Measurements from ENCODE around the gene CD177.
"Not testable (repeated sequence)": the region's sequence is repeated elsewhere in the genome, so short reads cannot be mapped to it uniquely, and the experiment has no call there.

Gene CD177

GRCh38 chr19:43353606-43354304 lies at the start of gene CD177:
Gene CD177, plus strand, starts transcription at chr19:43353686. Its CDS starts 29 bp downstream, at chr19:43353715.
- no peak within 1 kb of the TSS for H3K27ac ChIP-seq

DNA sequence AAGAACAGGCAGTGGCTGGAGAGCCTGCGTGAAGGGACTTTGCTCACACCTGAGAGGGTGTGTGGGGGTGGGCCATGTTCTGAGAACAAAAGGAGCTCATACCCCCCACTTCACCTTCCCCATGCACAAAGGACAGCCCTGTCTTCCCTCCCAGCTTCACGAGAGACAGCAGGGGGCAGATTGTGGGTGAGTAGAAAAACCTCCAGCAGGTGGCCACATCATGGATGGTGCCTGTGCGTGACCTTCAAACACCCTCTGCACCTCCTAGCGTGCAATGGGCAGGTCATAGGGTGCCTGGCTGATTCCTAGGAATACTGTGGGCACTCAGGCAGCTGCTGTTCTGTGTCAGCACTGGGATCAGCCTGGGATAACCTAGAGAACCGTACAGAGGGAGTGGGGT lies 47.8 kb upstream of the CD177 start:
- Histone ChIP-seq H3K4me3 (no peak overlapping the region), H3K27ac (no peak overlapping the region)

More at GRCh38 chr19:43353606-43354304, at the start of gene CD177:
- H3K4me3 ChIP-seq: no peak within 1 kb of the TSS

GRCh38 chr19:43306097-43306496 lies 47.4 kb upstream of the CD177 start:
- Histone ChIP-seq H3K4me3 (no peak overlapping the region), H3K27ac (no peak overlapping the region)

- no peak overlapping the region for H3K27ac ChIP-seq
- no peak overlapping the region for H3K4me3 ChIP-seq
Measured at GRCh38 chr19:43308244-43308815, 45.2 kb upstream of the CD177 start.

- H3K27ac ChIP-seq: no peak overlapping the region
- H3K4me3 ChIP-seq: no peak overlapping the region
Measured at GRCh38 chr19:43309466-43309865, 44.0 kb upstream of the CD177 start.

GRCh38 chr19:43310221-43310620 lies 43.3 kb upstream of the CD177 start:
- H3K4me3 ChIP-seq: no peak overlapping the region

GRCh38 chr19:43311256-43311655 lies 42.2 kb upstream of the CD177 start:
- H3K4me3 ChIP-seq: no peak overlapping the region
- no peak overlapping the region for H3K27ac ChIP-seq

More at GRCh38 chr19:43310221-43310620, 43.3 kb upstream of the CD177 start:
- no peak overlapping the region for H3K27ac ChIP-seq

DNA sequence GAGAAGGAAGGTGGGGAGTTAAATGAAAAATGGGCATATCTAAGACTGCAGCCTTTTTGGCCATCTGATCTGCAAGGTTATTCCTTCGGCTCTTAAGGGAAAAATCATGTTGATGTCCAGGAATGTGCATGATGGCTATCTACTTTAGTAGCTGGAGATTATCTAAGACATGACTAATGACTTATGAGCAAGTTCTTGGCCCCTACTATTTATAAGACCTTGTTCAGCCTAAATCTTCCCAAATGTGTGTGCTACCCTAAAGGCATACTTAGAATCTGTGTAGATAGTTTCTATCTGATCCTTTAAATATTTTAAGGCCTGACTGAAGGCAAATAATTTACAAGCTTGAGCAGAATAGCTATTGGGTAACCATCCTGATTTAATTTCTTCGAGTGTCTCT lies 41.8 kb upstream of the CD177 start:
- Histone ChIP-seq H3K4me3 (no peak overlapping the region), H3K27ac (no peak overlapping the region)

DNA sequence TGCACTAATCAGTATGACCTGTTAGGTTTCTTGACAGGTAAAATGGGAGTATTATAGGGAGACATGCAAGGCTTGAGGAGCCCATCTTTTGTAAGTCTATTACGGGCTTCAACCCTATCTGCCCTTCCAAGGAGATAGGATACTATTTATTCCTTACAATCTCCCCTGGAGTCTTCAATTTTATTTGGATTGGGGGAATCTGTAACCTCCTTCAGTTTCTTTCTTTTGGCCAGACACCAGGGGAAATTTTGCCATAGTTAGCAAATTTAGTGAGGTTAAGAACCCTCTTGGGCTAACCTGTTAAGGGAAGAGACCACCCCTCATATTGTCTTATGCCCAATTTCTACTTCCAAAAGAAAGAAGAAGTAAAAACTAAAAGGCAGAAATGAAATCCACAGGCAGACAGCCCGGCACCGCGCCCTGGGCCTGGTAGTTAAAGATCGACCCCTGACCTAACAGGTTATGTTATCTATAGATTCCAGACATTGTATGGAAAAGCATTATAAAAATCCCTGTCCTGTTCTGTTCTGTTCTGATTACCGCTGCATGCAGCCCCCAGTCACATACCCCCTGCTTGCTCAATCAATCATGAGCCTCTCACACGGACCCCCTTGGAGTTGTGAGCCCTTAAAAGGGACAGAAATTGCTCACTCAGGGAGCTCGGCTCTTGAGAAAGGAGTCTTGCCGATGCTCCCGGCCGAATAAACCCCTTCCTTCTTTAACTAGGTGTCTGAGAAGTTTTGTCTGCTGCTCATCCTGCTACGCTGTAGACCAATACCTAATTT lies 39.6 kb upstream of the CD177 start:
- no peak overlapping the region for H3K4me3 ChIP-seq

GRCh38 chr19:43315851-43316250 lies 37.6 kb upstream of the CD177 start:
- H3K4me3 ChIP-seq: no peak overlapping the region
- H3K27ac ChIP-seq: no peak overlapping the region

More for the DNA sequence above, 39.6 kb upstream of the CD177 start:
- no peak overlapping the region for H3K27ac ChIP-seq

- Histone ChIP-seq H3K4me3 (no peak overlapping the region), H3K27ac (no peak overlapping the region)
Measured at GRCh38 chr19:43316591-43317319, 36.7 kb upstream of the CD177 start.

DNA sequence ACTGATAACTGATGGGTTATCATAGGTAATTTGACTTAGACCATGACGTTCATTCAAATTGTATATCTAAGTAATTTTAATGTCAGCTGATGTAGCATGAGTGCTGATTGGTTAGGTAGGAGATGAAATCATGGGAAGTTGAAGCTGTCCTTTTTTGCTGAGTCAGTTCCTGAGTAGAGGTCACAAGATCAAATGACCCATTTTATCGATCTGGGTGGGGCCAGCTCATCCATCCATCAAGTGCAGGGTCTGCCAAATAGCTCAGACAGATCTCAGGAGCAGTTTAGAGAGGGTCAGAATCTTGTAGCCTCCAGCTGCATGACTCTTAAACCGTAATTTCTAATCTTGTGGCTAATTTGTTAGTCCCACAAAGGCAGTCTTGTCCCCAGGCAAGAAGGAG lies 35.3 kb upstream of the CD177 start:
- Histone ChIP-seq H3K27ac (no peak overlapping the region), H3K4me3 (no peak overlapping the region)

GRCh38 chr19:43318796-43319314 lies 34.6 kb upstream of the CD177 start:
- no peak overlapping the region for H3K27ac ChIP-seq
- no peak overlapping the region for H3K4me3 ChIP-seq

DNA sequence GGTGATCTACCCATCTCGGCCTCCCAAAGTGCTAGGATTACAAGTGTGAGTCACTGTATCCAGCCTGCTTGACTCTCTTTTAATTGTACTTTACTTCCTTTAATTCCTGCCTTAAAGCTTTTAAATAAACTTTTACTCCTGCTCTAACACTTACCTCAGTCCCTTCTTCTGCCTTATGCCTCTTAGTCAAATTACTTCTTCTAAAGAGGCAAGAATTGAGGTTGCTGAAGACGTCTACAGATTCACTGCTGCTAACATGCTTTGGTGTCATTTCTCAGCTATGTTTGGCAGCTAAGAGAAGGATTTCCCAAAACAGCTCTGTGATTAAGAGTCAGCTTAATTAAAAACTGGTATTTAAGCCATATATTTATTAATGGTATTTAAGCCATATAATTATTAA lies 32.9 kb upstream of the CD177 start:
- no peak overlapping the region for H3K27ac ChIP-seq
- no peak overlapping the region for H3K4me3 ChIP-seq

DNA sequence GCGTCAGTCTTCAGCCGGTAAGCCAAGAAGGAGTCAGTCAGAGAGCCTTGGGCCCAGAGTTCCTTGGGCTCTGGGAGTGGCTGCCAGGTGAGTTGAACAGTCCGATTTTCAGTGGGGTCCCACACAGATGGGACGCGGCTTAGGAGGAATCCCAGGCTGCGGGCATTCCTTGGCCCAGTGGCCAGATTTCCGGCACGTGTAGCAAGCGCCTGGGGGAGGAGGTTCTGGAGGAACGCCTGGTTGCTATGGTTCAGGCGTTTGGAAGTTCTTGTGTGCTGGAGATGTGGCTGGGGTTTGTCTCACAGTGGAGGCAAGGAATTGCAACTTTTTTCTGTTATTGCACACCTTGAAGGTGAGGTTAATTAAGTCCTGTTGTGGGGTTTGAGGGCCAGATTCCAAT lies 26.7 kb upstream of the CD177 start:
- not testable (repeated sequence) for H3K27ac ChIP-seq, H3K4me3 ChIP-seq

DNA sequence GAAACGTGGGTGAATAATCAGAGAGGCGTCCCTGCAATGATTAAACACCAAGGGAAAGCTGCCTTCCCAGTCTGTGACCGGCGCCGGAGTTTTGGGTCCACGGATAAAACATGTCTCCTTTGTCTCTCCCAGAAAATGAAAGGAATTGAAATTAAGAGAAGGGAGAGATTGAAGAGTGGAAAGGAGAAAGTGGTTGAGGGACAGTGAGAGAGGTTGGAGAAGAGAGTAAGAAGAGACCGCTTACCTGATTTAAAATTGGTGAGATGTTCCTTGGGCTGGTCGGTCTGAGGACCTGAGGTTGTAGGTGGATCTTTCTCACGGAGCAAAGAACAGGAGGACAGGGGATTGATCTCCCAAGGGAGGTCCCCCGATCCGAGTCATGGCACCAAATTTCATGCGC lies 24.9 kb upstream of the CD177 start:
- not testable (repeated sequence) for H3K27ac ChIP-seq, H3K4me3 ChIP-seq

GRCh38 chr19:43329049-43329448 lies 24.4 kb upstream of the CD177 start:
- not testable (repeated sequence) for H3K27ac ChIP-seq, H3K4me3 ChIP-seq

DNA sequence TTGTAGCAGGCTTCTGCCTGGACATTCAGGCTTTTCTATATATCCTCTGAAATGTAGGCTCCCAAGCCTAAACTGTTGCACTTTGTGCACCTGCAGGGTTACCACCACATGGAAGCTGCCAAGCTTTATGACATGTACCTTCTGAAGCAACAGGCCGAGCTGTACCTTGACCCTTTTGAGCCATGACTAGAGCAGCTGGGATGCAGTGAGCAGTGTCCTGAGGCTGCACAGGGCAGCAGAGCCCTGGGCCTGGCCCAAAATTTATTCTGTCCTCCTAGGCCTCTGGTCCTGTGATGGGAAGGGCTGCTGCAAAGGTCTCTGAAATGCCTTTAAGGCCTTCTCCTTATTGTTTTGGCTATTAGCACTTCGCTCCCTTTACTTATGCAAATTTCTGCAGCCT lies 23.5 kb upstream of the CD177 start:
- Histone ChIP-seq H3K27ac (no peak overlapping the region), H3K4me3 (no peak overlapping the region)

- H3K4me3 ChIP-seq: no peak overlapping the region
- H3K27ac ChIP-seq: no peak overlapping the region
Measured at GRCh38 chr19:43330726-43331434, 22.6 kb upstream of the CD177 start.
